OCI-LY1 (cell line): ENCODE results near the gene TACC3.

Source experiments
- H2AFZ ChIP-seq: fragments of 200-600 bp; sonication (generic), shearing (Covaris generic); 2 replicates; pipeline ENCODE4 v1.6.0; 2014; ENCODE audit warnings: antibody characterized with exemption, mild to moderate bottlenecking, low read length
- H3F3A ChIP-seq: fragments of 200-600 bp; sonication (generic), shearing (Covaris generic); 2 replicates; pipeline ENCODE4 v1.6.0; 2014; ENCODE audit warnings: mild to moderate bottlenecking, antibody characterized with exemption, low read length, moderate library complexity; ENCODE audit not compliant: insufficient read depth
- H3K27ac ChIP-seq: fragments of 200-600 bp; sonication (generic); 2 replicates; pipeline ENCODE4 v1.5.1; 2014; ENCODE audit warnings: low read length, mixed run types, mild to moderate bottlenecking, low read depth; ENCODE audit not compliant: poor library complexity, severe bottlenecking
- H3K27me3 ChIP-seq: fragments of 200-600 bp; sonication (generic); 2 replicates; pipeline ENCODE4 v1.6.0; 2014; ENCODE audit warnings: antibody characterized with exemption, mild to moderate bottlenecking, low read length, moderate library complexity; ENCODE audit not compliant: insufficient read depth
- H3K36me3 ChIP-seq: fragments of 200-600 bp; sonication (generic); 2 replicates; pipeline ENCODE4 v1.6.1; 2014; ENCODE audit warnings: mild to moderate bottlenecking, antibody characterized with exemption, low read length, moderate library complexity, mixed read lengths; ENCODE audit not compliant: insufficient read depth
- H3K4me1 ChIP-seq: fragments of 200-600 bp; sonication (generic); 2 replicates; pipeline ENCODE4 v1.5.1; 2014; ENCODE audit warnings: mild to moderate bottlenecking, low read length, moderate library complexity; ENCODE audit not compliant: insufficient read depth, severe bottlenecking
- H3K4me2 ChIP-seq: fragments of 200-600 bp; sonication (generic), shearing (Covaris generic); 2 replicates; pipeline ENCODE4 v1.6.1; 2014; ENCODE audit warnings: low read length
- H3K4me3 ChIP-seq: fragments of 200-600 bp; sonication (generic); 2 replicates; pipeline ENCODE4 v1.5.1; 2014; ENCODE audit warnings: low read length, low read depth, mild to moderate bottlenecking, mixed read lengths; ENCODE audit not compliant: poor library complexity, severe bottlenecking
- H3K79me2 ChIP-seq: fragments of 200-600 bp; shearing (Covaris generic); 2 replicates; pipeline ENCODE4 v1.6.1; 2016; ENCODE audit warnings: mixed run types, low read length, mixed read lengths; ENCODE audit not compliant: insufficient read depth
- H3K9ac ChIP-seq: fragments of 200-600 bp; sonication (generic), shearing (Covaris generic); 2 replicates; pipeline ENCODE4 v1.6.1; 2014; ENCODE audit warnings: mild to moderate bottlenecking, low read length, mixed read lengths
- H3K9me2 ChIP-seq: fragments of 200-600 bp; sonication (generic), shearing (Covaris generic); 2 replicates; pipeline ENCODE4 v1.6.1; 2014; ENCODE audit warnings: low read depth, mild to moderate bottlenecking, low read length, mixed read lengths
- H3K9me3 ChIP-seq: fragments of 200-600 bp; shearing (Covaris generic); 2 replicates; pipeline ENCODE4 v1.6.1; 2014; ENCODE audit warnings: low read length, mixed read lengths
- H4K20me1 ChIP-seq: fragments of 200-600 bp; sonication (generic), shearing (Covaris generic); 2 replicates; pipeline ENCODE4 v1.6.0; 2016; ENCODE audit warnings: mild to moderate bottlenecking, low read length; ENCODE audit not compliant: insufficient read depth
- EZH2 ChIP-seq: fragments of 200-600 bp; sonication (generic), shearing (Covaris generic); IDR thresholded peaks from 2 replicates; pipeline ENCODE4 v1.8.0; 2017; ENCODE audit warnings: borderline replicate concordance, mixed run types, mild to moderate bottlenecking, antibody characterized with exemption, low read length, moderate library complexity, mixed read lengths
- TF ChIP-seq, protein P1 (sequence below): fragments of 200-600 bp; sonication (generic), shearing (Covaris generic); IDR thresholded peaks from 2 replicates; pipeline ENCODE4 v1.5.1; 2017; ENCODE audit warnings: mild to moderate bottlenecking, antibody characterized with exemption, low read length, moderate library complexity, mixed read lengths

The TACC3 gene

DNA sequence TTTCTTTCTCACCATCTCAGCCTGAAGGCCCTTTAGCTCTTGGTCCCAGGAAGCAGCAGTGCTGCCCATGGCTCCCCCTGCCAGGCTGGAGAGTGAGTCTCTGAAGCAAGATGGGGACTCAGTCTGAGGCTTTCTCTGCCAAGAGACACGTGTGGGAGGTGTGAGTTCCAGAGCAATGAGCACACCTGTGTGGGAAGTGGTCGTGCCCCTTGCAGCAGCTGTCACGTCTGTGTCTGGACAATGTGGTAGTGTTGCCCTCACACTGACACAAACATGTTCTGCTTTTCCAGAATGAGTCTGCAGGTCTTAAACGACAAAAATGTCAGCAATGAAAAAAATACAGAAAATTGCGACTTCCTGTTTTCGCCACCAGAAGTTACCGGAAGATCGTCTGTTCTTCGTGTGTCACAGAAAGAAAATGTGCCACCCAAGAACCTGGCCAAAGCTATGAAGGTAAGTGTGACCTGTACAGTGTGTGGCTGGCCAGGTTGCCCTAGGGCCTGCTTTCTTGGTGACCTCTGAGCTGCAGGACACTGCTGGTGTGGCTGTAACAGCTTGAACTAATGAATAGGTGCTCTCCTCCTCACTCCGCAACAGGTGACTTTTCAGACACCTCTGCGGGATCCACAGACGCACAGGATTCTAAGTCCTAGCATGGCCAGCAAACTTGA, 1.9 kb downstream of the TACC3 start:
- Histone ChIP-seq H3K9me3 (no peaks in the 10 kb centered on the region), H3K4me2 (peak overlapping the region; percentile 92), H3K4me3 (peak overlapping the region; percentile 93), H2AFZ (no peak overlapping the region), H3K36me3 (peaks cover 45% of the 10 kb centered on the region), H3K27me3 (no peaks in the 10 kb centered on the region), H3K27ac (peak overlapping the region; percentile 97), H3K9me2 (no peaks in the 10 kb centered on the region), H3F3A (no peaks in the 10 kb centered on the region; the same call in 1 of the 2 replicates), H3K9ac (peak overlapping the region; percentile 92), H3K79me2 (peaks cover 8% of the 10 kb centered on the region), H4K20me1 (no peaks in the 10 kb centered on the region), H3K4me1 (peaks cover 59% of the 10 kb centered on the region)
- TF ChIP-seq, protein P1, sequence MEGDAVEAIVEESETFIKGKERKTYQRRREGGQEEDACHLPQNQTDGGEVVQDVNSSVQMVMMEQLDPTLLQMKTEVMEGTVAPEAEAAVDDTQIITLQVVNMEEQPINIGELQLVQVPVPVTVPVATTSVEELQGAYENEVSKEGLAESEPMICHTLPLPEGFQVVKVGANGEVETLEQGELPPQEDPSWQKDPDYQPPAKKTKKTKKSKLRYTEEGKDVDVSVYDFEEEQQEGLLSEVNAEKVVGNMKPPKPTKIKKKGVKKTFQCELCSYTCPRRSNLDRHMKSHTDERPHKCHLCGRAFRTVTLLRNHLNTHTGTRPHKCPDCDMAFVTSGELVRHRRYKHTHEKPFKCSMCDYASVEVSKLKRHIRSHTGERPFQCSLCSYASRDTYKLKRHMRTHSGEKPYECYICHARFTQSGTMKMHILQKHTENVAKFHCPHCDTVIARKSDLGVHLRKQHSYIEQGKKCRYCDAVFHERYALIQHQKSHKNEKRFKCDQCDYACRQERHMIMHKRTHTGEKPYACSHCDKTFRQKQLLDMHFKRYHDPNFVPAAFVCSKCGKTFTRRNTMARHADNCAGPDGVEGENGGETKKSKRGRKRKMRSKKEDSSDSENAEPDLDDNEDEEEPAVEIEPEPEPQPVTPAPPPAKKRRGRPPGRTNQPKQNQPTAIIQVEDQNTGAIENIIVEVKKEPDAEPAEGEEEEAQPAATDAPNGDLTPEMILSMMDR = no peak
- TF ChIP-seq EZH2 = no peak

DNA sequence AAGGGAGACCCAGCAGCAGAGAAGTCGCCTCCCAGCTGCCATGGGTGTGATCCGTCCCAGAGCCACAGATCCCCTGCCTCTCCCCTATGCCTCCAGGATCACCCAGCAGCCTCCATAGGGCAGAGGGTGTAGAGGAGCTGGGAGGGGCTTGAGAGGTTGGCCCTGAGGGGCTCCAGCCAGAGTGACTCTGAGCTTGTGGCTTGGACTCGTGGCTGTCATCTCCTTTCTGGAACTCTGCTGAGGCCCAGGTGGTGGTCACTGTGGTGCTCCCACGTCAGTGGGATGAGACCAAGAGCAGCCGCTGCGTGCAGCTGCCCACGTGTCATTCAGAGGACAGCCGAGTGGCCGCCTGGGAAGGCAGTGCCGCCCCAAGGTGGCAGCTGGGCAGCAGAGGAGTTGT, 4.2 kb downstream of the TACC3 start:
- no peak for TF ChIP-seq EZH2
- TF ChIP-seq, protein P1 = no peak
- H3F3A ChIP-seq = no peaks in the 10 kb centered on the region; the same call in 1 of the 2 replicates
- no peaks in the 10 kb centered on the region for H3K27me3 ChIP-seq
- H3K4me2 ChIP-seq = peak overlapping the region; percentile 32; the same call in 1 of the 2 replicates
- H3K9ac ChIP-seq = no peak overlapping the region; the same call in 1 of the 2 replicates
- no peaks in the 10 kb centered on the region for H4K20me1 ChIP-seq
- peaks cover 65% of the 10 kb centered on the region for H3K36me3 ChIP-seq
- H3K4me3 ChIP-seq = no peak overlapping the region
- peaks cover 37% of the 10 kb centered on the region for H3K4me1 ChIP-seq
- no peaks in the 10 kb centered on the region for H3K9me2 ChIP-seq
- H3K9me3 ChIP-seq = no peaks in the 10 kb centered on the region
- peak overlapping the region; percentile 17 for H3K27ac ChIP-seq
- no peak overlapping the region for H2AFZ ChIP-seq
- peaks cover 8% of the 10 kb centered on the region for H3K79me2 ChIP-seq

DNA sequence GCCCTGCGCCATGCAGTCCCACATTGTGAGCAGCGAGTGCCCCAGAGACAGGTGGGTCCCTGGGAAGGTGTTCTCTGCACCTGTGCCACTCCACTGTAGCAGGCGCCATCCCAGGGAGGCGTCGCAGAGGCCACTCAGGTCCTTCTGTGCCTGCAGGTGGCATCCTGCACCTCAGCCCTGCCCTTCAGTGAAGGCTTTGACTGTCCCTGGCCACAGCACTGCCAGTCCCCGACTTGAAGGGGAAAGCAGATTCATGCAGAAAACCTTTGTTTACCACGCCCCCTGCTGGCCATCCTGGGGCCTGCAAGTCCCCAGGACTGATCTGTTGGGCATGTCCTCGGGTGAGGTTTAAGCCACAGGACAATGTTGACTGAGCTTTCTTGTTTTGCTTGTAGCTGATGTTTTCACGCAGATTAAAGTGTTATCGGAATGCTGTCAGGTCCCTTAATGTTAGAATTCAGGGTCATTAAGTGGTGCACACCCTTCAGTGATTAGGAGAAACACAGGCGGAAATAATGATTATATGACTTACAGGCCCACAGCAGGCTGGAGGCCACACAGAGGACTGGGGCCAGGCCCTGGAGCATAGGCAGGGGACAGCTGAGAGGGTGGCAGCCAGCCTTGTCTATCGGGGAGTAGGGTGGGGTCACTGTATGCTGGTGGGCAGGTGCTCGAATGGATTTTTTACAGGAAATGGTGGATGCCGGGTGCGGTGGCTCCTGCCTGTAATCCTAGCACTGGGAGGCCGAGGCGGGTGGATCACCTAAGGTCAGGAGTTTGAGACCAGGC, 5.0 kb downstream of the TACC3 start:
- no peak for TF ChIP-seq EZH2
- TF ChIP-seq, protein P1 = peak; percentile 67
- no peaks in the 10 kb centered on the region for H3K27me3 ChIP-seq
- H3K79me2 ChIP-seq = peaks cover 8% of the 10 kb centered on the region
- no peaks in the 10 kb centered on the region for H3K9me3 ChIP-seq
- H3K9me2 ChIP-seq = no peaks in the 10 kb centered on the region
- peaks cover 37% of the 10 kb centered on the region for H3K4me1 ChIP-seq
- no peak overlapping the region for H3K9ac ChIP-seq
- peak overlapping the region; percentile 32; the same call in 1 of the 2 replicates for H3K4me2 ChIP-seq
- no peak overlapping the region for H3K4me3 ChIP-seq
- no peak overlapping the region for H2AFZ ChIP-seq
- H4K20me1 ChIP-seq = no peaks in the 10 kb centered on the region
- peaks cover 73% of the 10 kb centered on the region for H3K36me3 ChIP-seq
- no peaks in the 10 kb centered on the region; the same call in 1 of the 2 replicates for H3F3A ChIP-seq
- peak overlapping the region; percentile 23 for H3K27ac ChIP-seq
